HK-2 (cell line): ENCODE results near the gene RHOH.

Experiments used
- DNase-seq: peaks from one replicate; pipeline ENCODE4 v3.0.0-alpha.2; 2018; ENCODE audit not compliant: unreplicated experiment

RHOH gene

DNA sequence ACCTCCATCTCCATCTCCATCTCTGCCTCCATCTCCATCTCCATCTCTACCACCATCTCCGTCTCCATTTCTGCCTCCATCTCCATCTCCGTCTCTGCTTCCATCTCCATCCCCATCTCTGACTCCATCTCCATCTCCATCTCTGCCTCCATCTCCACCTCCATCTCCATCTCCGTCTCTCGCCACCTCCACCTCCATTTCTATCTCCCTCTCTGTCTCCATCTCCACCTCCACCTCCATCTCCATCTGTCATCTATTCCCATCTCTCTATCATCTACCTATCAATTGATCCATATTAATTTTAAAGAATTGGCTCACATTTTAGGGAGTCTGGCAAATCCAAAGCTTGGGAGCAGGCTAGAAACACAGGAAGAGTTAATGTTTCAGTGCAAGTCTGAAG is 98.7 kb downstream of the RHOH start:
- no peak for DNase-seq
